CD4-positive, alpha-beta T cell treated with Interleukin-4 for 4 hours (primary cell): ENCODE data around the gene SF1.

Experiments
- DNase-seq: peaks from one replicate; pipeline ENCODE4 v3.0.0-alpha.2; 2020

The SF1 gene

GRCh38 chr11:64777449-64778222, 706 bp downstream of the SF1 start:
- DNase-seq: peak; percentile 73

- DNase-seq: no peak
Measured at GRCh38 chr11:64776875-64777274, 1.5 kb downstream of the SF1 start.

GRCh38 chr11:64776425-64776824, 1.9 kb downstream of the SF1 start:
- DNase-seq: no peak

GRCh38 chr11:64774144-64774543, 4.2 kb downstream of the SF1 start:
- no peak for DNase-seq

GRCh38 chr11:64772303-64773018, 5.9 kb downstream of the SF1 start:
- DNase-seq: peak; percentile 24

- no peak for DNase-seq
Measured at GRCh38 chr11:64771861-64772260, 6.5 kb downstream of the SF1 start.

GRCh38 chr11:64770120-64770519, 8.2 kb downstream of the SF1 start:
- no peak for DNase-seq

- DNase-seq: no peak
Measured at GRCh38 chr11:64769283-64769682, 9.1 kb downstream of the SF1 start.

- no peak for DNase-seq
Measured at GRCh38 chr11:64768300-64768694, 10.0 kb downstream of the SF1 start.

- DNase-seq: peak; percentile 76
Measured at GRCh38 chr11:64767344-64768299, 10.7 kb downstream of the SF1 start.

GRCh38 chr11:64766881-64767280, 11.5 kb downstream of the SF1 start:
- no peak for DNase-seq

- DNase-seq: no peak
Measured at GRCh38 chr11:64765851-64766665, 12.3 kb downstream of the SF1 start.

- no peak for DNase-seq
Measured at GRCh38 chr11:64765291-64765850, 13.0 kb downstream of the SF1 start.

- no peak for DNase-seq
Measured at GRCh38 chr11:64764753-64765152, 13.6 kb downstream of the SF1 start.

- peak; percentile 85 for DNase-seq
Measured at GRCh38 chr11:64764040-64764611, 14.2 kb downstream of the SF1 start.

GRCh38 chr11:64763526-64764039, 14.8 kb downstream of the SF1 start:
- DNase-seq: no peak

GRCh38 chr11:64762674-64763525, 15.4 kb downstream of the SF1 start:
- peak; percentile 31 for DNase-seq

- no peak for DNase-seq
Measured at GRCh38 chr11:64762277-64762673, 16.1 kb downstream of the SF1 start.

GRCh38 chr11:64760759-64761420, 17.5 kb downstream of the SF1 start:
- no peak for DNase-seq
